Keratinocyte (primary cell): ENCODE data around the gene CERS1. TPM values are rescaled to one million over a fixed set of nuclear protein-coding genes. Genes with fewer than 3 reads are reported as not detected.
A peak's percentile ranks its signal among the peaks of the same experiment; 100 is the strongest.

ENCODE experiments used
- DNase-seq: peaks from one replicate; pipeline ENCODE4 v3.0.0-alpha.2; 2011; ENCODE audit warnings: low read depth, missing footprints, low spot score
- FAIRE-seq: peaks from 2 replicates; lab custom pipeline; 2011; peaks lifted over from hg19 to GRCh38; lab: Jason Lieb, UNC
- H2AFZ ChIP-seq: 2 replicates; pipeline ENCODE4 v1.6.0; 2012; ENCODE audit warnings: low read length, control low read depth, inconsistent platforms; ENCODE audit not compliant: control insufficient read depth
- H3K27ac ChIP-seq: 2 replicates; pipeline ENCODE4 v1.5.1; 2011; ENCODE audit warnings: low read length; ENCODE audit not compliant: control insufficient read depth, insufficient read depth
- H3K27me3 ChIP-seq: 3 replicates; pipeline ENCODE4 v1.6.0; 2011; ENCODE audit warnings: low read length; ENCODE audit not compliant: control insufficient read depth, insufficient read depth; ENCODE audit errors: extremely low read depth
- H3K36me3 ChIP-seq, 2 experiments: 2 replicates in 1 of 2; 3 replicates in 1 of 2; pipeline ENCODE4 v1.5.1; 2011; ENCODE audit warnings: low read length in 2 of 2, mild to moderate bottlenecking in 1 of 2; ENCODE audit not compliant: control insufficient read depth in 2 of 2, insufficient read depth in 2 of 2; ENCODE audit errors: extremely low read depth in 1 of 2
- H3K4me1 ChIP-seq: 3 replicates; pipeline ENCODE4 v1.5.1; 2011; ENCODE audit warnings: low read length; ENCODE audit not compliant: control insufficient read depth, insufficient read depth; ENCODE audit errors: extremely low read depth
- H3K4me2 ChIP-seq: 3 replicates; pipeline ENCODE4 v1.6.0; 2011; ENCODE audit warnings: low read depth, low read length; ENCODE audit not compliant: control insufficient read depth, insufficient read depth; ENCODE audit errors: extremely low read depth
- H3K4me3 ChIP-seq, 3 experiments: fragments of 200-600 bp in 1 of 3; sonication (generic) in 1 of 3; 2 replicates in 2 of 3; 3 replicates in 1 of 3; pipeline ENCODE4 v1.5.1; 2011 to 2016; ENCODE audit warnings: low read length in 3 of 3, mild to moderate bottlenecking in 3 of 3, control low read depth in 2 of 3, inconsistent platforms in 1 of 3, low read depth in 1 of 3, mixed read lengths in 1 of 3, mixed run types in 1 of 3, moderate library complexity in 1 of 3; ENCODE audit not compliant: control insufficient read depth in 2 of 3, insufficient read depth in 2 of 3; ENCODE audit errors: extremely low read depth in 1 of 3
- H3K79me2 ChIP-seq: 2 replicates; pipeline ENCODE4 v1.6.0; 2012; ENCODE audit warnings: low read length; ENCODE audit not compliant: control insufficient read depth, insufficient read depth
- H3K9ac ChIP-seq: 3 replicates; pipeline ENCODE4 v1.6.0; 2011; ENCODE audit warnings: low read length; ENCODE audit not compliant: control insufficient read depth, insufficient read depth; ENCODE audit errors: extremely low read depth
- H3K9me1 ChIP-seq: 3 replicates; pipeline ENCODE4 v1.6.0; 2011; ENCODE audit warnings: low read length; ENCODE audit not compliant: control insufficient read depth, insufficient read depth; ENCODE audit errors: extremely low read depth
- H3K9me3 ChIP-seq: 2 replicates; pipeline ENCODE4 v1.5.1; 2012; ENCODE audit warnings: low read depth, low read length; ENCODE audit not compliant: control insufficient read depth
- H4K20me1 ChIP-seq: 3 replicates; pipeline ENCODE4 v1.6.0; 2011; ENCODE audit warnings: low read length; ENCODE audit not compliant: control insufficient read depth, insufficient read depth; ENCODE audit errors: extremely low read depth
- CTCF ChIP-seq, 3 experiments: IDR thresholded peaks in 1 of 3; conservative IDR thresholded peaks in 1 of 3; optimal IDR thresholded peaks in 1 of 3; 2 replicates in 2 of 3; 3 replicates in 1 of 3; pipeline versions ENCODE3 to v1.5.1; 2011; ENCODE audit warnings: low read length in 3 of 3, mild to moderate bottlenecking in 3 of 3, moderate library complexity in 2 of 3, control low read depth in 1 of 3, inconsistent platforms in 1 of 3; ENCODE audit not compliant: insufficient read depth in 2 of 3; ENCODE audit errors: extremely low read depth in 1 of 3
- EZH2 ChIP-seq: IDR thresholded peaks from one replicate; pipeline ENCODE4 v1.6.1; 2012; ENCODE audit warnings: inconsistent platforms, mild to moderate bottlenecking, low read length, moderate library complexity
- dilution Hi-C: fragments of 300-500 bp; cut with MboI; formaldehyde crosslinking; loops from one replicate; pipeline ENCODE4 v1.7.0; 2020; ENCODE audit warnings: low sequenced_read_pairs; ENCODE audit not compliant: extremely low pct_ligation_motif_present
- polyA plus RNA-seq, 5 experiments: library from polyadenylated mRNA; depleted of rRNA in 3 of 5; stranded (reverse) in 3 of 5; stranded (forward) in 1 of 5; unstranded in 1 of 5; fragments of >200 nt; gene quantifications; 1 replicate in 1 of 5; 2 replicates in 3 of 5; 3 replicates in 1 of 5; pipeline versions ENCODE4 v1.2.1 to v1.2.3, GENCODE V29; 2011 to 2012; ENCODE audit warnings: missing spikeins in 2 of 5, low read depth in 1 of 5, low replicate concordance in 1 of 5

The CERS1 gene
- polyA plus RNA-seq, 1 donor (not counting 4 experiments of a cell fraction or from before 2014, with no cell fraction given), result 0.09 TPM

- Histone ChIP-seq H2AFZ (no peak overlapping the region), H3K9ac (no peak overlapping the region), H3K36me3 (peaks cover 35 to 43% of the 10 kb centered on the region in 2 experiments), H3K4me3 (no peak overlapping the region), H3K4me2 (no peak overlapping the region), H4K20me1 (peaks cover 5% of the 10 kb centered on the region), H3K27ac (no peak overlapping the region), H3K9me1 (no peaks in the 10 kb centered on the region), H3K4me1 (no peaks in the 10 kb centered on the region), H3K9me3 (no peaks in the 10 kb centered on the region), H3K79me2 (no peaks in the 10 kb centered on the region), H3K27me3 (peaks cover 6% of the 10 kb centered on the region)
- dilution Hi-C loops, result no loop called here
- FAIRE-seq (no peak), DNase-seq (no peak)
- TF ChIP-seq EZH2, result no peak
- peak in 1 of 3 experiments; percentile 5 for TF ChIP-seq CTCF (optimal IDR thresholded peaks at IDR 0.05 in 1 of 3, IDR thresholded peaks at IDR 0.05 in 1 of 3, conservative IDR thresholded peaks at IDR 0.05 in 1 of 3; ENCODE audit: extremely low read depth in 1 of 3, insufficient read depth in 2 of 3, low read length in 3 of 3)
Observed at GRCh38 chr19:18866800-18867123, 29.2 kb downstream of the CERS1 start.

GRCh38 chr19:18865973-18866799 is 29.8 kb downstream of the CERS1 start:
- H3K4me3 ChIP-seq, result no peak overlapping the region
- no peak overlapping the region for H3K9ac ChIP-seq
- FAIRE-seq (no peak), DNase-seq (no peak)
- TF ChIP-seq CTCF (optimal IDR thresholded peaks at IDR 0.05 in 1 of 3, IDR thresholded peaks at IDR 0.05 in 1 of 3, conservative IDR thresholded peaks at IDR 0.05 in 1 of 3; ENCODE audit: extremely low read depth in 1 of 3, insufficient read depth in 2 of 3, low read length in 3 of 3) (peak; percentile 84 to 89 (median 87)), EZH2 (no peak)
- peaks cover 6% of the 10 kb centered on the region for H3K27me3 ChIP-seq
- no peaks in the 10 kb centered on the region for H3K9me3 ChIP-seq
- peaks cover 38 to 48% of the 10 kb centered on the region in 2 experiments for H3K36me3 ChIP-seq
- H4K20me1 ChIP-seq, result peaks cover 5% of the 10 kb centered on the region
- no peak overlapping the region for H3K27ac ChIP-seq
- H3K79me2 ChIP-seq, result no peaks in the 10 kb centered on the region
- H2AFZ ChIP-seq, result no peak overlapping the region
- dilution Hi-C loops, result no loop called here
- H3K4me1 ChIP-seq, result no peaks in the 10 kb centered on the region
- H3K4me2 ChIP-seq, result no peak overlapping the region
- no peaks in the 10 kb centered on the region for H3K9me1 ChIP-seq
